NCI-H2171 (cell line): ENCODE data around the gene ATXN1.
"Not testable (repeated sequence)": the region's sequence is repeated elsewhere in the genome, so short reads cannot be mapped to it uniquely, and the experiment has no call there.

Source experiments
- DNase-seq: peaks from one replicate; lab custom pipeline; 2025; lab: John Stamatoyannopoulos, UW

ATXN1 gene

DNA sequence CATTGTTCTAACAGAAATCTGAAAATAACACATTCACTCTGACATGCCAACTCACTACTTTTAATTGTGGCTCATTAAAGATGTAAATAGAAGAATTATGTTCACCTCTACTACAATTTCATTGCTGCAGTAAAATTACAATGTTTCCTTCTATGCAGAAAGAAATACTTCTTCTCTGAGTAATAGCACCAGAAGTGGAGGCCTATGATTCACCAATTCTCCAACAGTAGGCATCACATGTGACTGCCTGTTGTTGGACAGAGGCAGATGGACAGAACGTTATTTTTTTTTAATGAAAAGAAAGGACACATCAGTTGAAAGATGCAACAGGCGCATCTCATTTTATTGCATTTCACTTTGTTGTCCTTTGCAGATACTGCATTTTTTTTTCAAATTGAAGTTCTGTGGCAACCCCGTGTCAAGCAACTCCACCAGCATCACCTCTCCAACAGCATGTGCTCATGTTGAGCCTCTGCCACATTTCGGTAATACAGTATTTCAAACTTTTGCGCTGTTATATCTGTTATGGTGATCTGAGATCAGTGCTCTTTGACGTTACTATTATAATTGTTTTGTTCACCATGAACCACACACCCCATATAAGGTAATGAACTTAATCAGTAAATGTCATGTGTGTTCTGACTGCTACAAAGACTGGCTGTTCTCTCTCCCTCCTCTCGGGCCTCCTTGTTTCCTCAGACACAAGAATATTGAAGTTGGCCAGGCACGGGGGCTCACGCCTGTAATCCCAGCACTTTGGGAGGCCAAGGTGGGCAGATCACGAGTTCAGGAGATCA is 121.4 kb downstream of the ATXN1 start:
- DNase-seq = no peak

DNA sequence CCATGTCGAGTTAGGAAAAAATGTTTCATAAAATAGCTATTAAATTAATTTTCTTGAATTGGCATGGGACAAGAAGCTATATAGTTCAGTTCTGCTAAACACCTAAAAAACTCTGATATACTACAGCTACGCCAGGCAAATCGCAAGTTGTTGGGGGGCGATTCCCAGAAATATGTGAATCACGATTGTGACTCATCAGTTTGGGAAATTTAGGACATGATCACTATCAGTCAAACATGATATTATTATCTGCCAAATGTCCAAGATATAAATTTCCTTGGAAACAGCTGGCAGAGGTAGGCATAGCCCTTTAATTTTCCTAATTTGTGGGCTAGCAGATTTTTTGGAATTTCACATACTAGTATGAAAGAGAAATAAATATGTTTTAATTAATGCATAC is 123.6 kb downstream of the ATXN1 start:
- no peak for DNase-seq

DNA sequence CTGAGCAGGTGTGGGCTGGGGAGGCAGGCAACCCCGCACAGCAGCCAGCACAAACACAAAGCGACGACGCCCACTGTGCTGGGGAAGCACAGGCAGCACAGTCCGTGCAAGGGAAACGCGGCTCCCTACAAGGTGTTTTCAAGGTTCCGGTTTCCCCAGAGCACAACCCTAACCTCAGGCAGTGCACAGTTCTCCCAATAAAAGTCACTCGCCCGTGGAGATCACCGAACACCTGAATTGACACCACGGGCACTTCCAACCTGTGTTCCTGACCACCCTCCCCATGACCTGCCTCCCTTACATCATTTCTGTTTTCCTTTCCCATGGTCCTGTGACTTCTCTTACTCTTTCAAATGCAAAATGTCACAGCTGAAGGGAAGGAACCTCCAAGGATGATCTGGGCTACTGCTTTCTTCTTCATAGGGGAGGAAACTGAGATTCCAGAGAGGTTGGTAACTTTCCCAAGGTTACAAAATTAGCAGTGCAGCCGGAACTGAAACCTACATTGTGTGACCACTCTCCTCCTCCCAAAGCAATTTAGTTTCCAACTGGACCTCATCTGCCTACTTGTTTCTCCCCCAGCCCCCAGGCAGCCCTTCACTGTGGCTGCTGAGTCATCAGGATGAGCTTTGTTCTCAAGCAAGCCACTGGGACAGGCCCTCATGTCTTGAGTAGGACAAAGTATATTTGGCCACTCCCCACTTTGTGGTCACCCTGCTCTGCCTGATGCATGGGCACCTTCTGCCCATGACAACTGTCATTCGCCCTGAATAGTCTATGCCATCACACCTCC is 125.3 kb downstream of the ATXN1 start:
- DNase-seq = no peak

DNA sequence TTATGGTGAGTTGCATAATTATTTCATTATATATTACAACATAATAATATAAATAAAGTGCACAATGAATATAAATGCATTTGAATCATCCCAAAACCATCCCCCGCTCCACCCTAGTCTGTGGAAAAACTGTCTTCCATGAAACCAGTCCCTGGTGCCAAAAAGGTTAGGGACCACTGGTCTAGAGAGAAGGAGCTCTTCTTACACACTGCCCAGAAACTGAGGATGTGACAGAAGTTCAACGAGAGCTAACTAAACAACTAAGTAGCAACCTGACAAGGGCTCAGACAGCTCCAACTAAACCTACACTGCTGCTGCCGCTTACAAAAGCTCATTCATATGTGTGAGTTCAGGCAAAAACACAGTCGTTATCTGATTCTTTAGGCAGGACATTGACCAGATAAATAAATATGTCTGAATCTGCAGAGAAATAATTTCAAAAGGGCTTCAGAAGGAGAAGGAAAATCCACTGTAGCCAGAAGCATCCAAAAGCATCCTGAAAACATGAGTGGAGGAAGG is 125.9 kb downstream of the ATXN1 start:
- DNase-seq = no peak

DNA sequence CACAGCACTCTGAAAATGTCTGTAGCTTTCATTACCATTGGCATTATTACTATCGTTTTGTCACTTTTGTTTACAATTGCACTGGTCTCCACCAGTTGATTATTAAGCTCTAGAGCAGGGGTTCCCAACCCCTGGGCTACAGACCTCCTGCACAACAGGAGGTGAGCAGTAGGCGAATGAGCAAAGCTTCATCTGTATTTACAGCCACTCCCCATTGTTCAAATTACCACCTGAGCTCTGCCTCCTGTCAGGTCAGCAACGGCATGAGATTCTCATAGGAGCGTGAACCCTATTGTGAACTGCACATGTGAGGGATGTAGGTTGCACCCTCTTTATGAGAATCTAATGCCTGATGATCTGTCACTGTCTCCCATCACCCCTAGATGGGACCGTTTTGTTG is 126.4 kb downstream of the ATXN1 start:
- DNase-seq = no peak

DNA sequence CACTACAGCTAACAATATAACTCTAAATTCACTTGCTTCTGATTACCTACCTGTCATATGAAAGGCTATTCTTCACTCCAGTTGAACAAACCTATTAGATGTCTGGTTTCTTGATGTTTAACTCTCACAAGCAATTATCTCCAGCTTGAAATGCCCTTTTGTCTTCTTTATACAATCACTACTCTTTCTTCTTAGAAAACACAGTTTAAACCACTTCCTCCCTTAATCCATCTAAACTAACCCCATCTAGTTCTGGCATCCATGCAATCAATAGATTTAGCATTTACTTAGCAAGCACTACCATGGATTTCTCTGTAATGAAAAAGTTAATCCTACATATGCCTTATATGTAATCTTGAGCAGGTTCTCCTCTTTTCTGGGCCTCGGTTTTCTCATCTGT is 127.3 kb downstream of the ATXN1 start:
- no peak for DNase-seq

DNA sequence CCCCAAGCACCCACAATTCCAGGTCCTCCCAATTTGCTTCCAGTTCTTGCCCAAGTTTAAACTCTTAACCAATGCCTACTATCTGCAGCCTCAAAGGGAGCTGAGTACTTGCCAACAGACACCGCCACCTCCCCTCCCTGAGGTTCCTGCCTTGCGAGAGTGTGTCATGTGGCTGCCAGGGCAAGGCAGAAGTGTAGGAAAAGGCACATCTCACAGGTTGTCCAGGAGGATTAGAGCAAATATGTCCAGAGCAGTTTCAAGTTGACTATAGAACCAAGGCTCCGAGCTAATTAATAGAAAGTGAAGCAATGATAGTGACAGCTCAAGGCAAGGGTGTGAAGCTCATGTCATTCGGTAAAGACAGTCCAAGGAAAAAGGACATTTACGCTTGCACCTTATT is 127.8 kb downstream of the ATXN1 start:
- DNase-seq = no peak

DNA sequence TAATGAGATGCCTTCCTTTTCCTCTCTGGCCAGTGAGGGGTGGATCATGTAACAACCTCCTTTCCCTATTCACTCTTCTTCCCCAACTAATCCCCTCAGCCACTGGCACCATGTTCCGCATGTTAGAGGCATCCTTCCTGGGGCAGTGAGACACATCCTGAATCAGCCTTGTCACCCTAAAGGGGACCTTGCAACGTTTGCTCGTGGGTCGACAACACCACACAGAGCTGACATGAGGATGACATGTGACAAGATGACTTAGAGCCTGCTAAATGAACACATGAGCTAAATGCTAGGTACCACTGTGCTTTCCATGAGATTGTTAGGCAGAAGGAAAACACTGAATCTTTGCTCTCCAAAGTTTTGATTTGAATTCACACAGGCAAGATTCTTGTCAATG is 129.2 kb downstream of the ATXN1 start:
- no peak for DNase-seq

DNA sequence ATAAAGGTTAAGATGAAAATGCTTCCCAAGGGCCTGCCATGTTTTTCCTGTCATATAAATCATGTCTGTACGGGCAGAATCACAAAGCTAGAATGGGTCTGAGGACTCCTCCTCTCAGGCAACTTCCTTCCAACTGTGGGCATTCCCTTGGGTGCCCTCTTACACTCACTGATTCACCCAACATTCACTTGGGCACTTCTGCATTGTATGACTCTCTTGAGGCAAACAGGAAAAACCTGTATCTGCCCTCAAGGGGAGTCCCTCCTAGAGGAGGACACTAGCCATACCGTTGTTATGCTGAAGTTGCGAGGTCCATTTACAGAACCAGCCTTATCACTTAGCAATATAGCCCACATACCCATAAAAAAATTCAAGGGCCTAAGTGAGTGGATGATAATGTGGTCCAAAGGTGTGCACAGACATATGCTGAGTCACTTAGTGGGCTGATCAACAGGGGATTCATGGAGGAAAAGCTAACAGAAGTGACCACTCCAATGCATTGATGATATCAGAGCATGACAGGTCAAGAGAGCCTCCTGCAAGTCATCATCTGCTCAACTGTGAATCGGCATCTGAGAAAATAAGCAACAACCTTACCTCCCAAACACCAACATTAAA is 131.1 kb downstream of the ATXN1 start:
- no peak for DNase-seq

DNA sequence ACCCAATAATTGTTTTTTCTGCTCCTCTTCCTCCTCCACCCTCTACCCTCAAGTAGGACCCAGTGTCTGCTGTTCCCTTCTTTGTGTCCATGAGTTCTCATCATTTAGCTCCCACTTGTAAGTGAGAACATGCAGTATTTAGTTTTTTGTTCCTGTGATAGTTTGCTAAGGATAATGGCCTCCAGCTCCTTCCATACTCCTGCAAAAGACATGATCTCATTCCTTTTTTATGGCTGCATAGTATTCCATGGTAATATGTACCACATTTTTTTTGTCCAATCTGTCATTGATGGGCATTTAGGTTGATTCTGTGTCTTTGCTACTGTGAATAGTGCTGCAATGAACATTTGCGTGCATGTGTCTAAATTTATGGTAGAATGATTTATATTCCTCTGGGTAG is 132.7 kb downstream of the ATXN1 start:
- not testable (repeated sequence) for DNase-seq

DNA sequence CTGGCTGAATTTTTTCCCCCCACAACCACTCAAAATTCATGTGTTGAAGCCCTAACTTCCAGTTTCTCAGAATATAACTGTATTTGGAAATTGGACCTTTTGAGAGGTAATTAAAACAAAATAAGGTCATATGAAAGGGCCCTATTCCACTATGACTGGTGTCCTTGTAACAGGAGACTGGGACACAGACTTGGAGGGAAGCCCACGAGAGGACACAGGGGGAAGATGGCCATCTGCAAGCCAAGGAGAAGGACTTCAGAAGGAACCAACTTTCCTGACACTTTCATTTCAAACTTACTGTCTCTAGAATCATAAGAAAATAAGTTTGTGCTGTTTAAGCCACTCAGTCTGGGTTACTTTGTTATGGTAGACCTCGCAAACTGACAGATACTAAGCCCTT is 134.6 kb downstream of the ATXN1 start:
- DNase-seq = no peak

DNA sequence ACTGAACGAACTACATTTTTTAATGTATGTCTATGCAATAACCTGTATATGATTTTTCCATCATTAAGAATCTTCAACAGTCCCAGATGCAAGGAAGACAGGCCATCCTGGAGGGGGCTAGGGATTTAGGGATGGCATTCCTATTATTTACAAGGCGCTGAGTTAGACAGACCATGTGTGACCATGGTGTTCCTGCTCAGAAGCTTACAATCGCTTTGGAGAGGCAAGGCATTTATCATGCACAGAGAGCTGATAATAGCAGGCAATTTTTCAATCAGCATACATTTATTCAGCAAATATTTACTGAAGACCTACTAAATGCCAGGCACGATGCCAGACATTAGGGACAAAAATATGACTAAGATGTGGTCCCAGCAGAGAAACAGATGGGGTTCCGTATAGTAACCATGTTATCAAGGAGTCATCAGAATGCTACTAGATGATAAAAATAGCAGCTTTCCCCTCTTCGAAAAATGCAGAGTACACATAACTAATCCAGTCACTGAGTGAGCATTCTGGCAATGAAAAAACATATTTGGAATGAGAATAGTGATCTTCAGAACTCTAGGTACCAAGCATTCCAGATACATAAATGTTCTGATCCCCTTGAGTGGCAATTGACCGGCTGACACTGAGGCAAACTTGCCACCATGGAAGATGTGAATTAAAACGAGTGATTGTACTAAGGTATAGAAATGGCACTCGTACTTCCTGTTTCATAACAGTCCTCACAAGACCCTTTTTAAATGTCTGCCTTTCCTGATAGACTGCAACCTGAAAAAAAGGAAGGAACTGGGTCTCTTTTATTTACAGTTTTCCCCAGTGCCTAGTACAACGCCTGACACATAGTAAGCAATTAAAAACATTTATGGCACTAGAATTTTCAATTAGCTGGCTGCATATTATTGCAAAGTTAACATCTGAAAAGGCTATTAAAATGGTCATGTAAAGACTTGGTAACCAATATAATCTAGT is 135.7 kb downstream of the ATXN1 start:
- no peak for DNase-seq

DNA sequence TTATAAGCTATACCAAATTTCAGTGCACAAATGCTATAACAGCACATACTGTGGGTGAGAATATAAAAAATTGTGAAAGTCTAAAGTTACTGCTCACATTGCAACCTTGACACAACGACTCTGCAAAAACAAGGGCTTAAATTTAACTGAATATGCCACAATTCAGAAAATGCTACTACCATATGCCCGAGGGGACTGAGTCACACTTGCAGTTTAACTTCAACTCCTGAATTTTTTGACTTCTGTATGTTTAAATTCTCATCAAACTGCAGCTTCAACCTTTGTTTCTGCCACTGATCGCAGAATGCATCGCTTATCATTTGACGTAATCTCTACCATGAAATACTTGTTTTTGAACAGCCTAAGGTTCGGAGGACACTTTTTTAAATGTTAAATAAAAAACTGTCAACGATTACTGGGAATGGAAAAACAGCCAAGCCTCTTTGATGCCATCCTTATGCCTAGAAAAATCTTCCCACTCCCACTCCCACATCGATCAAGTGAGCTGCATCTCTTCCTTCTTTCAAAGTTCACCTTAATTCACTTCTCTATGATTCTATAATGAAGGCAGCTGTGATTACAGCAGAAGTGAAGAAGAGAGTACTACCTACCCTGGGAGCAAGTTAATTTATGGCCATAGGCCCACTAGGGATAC is 136.5 kb downstream of the ATXN1 start:
- DNase-seq = no peak

DNA sequence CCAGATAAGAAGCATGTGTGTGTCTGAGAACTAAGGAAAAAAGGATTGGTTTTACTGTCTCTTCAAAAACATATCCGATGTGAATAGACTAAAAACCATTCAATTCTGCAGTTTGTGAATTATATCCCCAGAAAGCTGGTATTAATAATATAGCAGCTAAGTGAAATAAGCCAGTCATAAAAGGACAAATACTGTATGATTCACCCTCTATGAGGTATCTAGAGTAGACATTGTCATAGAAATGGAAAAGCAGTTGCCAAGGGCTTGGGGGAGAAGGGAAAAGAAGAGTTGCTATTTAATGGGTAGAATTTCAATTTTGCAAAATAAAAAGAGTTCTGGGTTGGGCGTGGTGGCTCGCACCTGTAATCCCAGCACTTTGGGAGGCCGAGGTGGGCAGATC is 137.5 kb downstream of the ATXN1 start:
- DNase-seq = no peak

DNA sequence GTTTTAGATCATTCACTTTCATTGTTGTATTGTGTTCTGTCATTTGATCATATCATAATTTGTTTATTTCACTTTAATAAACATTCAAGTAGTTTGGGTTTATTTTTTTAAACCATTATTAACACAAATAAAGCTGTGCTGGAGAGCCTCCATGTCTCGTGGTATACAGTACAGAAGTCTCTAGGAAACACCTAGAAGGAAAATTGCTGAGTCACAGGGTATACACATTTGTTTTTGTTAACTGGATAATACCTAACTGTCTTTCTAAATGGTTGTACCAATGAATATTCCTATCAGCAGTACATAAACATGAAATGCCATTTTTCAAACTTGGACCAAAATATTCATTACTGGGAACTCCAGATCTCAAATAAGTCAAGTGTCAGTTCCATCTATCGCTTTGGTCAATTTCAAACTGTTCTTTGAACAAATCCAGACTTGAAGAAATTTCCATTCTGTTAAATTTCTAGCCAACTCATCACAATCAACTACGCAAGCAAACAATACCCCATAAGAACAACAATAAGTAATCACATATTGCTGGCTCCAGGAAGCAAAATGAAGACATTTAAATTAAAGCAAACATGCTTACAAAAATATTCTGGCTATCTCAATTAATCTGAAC is 138.1 kb downstream of the ATXN1 start:
- DNase-seq = no peak

DNA sequence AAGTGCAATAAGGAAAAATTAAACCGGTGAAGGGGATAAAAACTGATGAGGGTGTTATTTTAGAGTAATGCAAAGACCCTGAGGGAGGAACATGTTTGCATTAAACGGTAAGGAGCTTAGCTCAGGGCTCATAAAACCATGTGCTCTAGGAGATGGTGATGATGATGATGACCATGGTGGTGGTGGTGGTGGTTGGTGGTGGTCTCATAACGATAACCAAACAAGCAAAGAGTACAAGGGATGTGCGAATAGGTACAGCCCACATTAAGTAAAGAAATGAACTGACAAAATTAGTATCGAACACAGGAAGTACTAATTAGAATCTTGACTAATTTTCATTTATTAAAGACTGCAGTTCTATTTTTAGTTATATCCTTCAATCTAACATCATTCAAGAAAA is 139.1 kb downstream of the ATXN1 start:
- DNase-seq = no peak

DNA sequence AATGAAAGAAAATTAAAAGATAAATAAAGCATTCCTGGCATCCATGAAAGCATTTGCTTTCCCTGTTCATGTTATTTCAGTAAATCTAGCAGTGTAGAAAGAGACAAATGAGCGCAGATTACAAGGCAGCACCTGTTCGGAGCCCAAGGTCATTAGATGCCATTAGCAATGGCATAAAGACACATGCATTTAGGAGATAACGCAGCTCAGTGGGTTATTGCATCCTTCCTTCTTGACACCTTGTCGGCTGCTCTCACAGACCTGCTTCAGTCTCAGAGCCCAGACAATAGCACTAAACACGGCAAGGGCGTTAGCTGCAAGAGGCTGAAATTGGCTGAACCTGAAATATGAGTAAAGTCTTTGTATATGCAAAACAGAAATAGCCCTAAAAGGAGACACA is 140.3 kb downstream of the ATXN1 start:
- DNase-seq = no peak

DNA sequence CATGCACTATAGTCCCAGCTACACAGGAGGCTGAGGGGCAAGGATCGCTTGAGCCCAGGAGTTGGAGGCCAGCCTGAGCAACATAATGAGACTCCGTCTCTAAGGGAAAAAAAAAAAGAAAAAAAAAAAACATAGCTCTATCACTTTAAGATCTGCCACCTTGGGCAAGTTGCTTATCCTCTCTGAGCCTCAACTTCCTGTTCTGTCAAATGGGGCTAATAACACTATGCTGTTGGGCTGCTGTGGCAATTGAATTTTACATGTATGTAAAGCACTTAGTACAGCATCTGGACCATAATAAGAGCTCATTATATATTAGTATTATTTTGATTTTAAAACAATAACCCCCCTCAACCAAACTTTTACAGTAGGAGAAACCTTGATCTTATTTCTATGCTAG is 141.5 kb downstream of the ATXN1 start:
- DNase-seq = no peak

DNA sequence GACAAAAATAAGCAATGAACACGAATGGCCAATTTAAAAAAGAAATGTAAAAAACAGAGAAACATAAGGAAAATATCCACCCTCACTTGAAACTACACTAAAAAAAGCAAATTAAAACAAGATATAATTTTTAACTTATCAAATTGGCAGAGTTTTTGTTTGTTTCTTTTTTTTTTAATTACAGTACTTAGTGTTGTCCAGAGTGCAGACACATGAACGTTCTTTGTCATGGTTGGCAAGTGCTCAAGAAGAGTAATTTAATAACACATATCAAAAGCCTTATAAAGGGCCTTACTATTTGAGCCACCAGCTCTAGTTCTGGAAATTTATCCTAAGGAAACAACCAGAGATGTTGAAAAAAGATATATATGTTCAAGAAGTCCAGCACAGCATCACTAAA is 142.3 kb downstream of the ATXN1 start:
- no peak for DNase-seq

DNA sequence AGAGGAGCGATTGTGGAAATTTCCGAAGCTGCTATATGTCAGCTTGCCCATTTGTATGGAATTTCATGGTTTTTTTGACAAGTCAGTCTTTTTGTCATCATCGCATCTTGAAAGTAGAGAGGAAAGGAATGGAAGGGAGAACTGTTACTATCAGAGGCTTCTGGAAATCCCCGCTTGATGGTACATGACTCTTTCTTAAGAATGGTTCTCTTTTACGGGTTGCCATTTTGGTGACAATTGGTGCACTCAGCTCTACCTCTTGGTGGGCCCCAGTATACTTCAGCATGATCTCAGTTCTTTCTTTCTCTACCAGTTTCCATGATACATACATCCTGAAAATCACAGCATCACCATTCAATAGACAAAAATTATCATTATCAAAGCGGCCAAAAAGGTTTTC is 146.0 kb downstream of the ATXN1 start:
- DNase-seq = not testable (repeated sequence)

DNA sequence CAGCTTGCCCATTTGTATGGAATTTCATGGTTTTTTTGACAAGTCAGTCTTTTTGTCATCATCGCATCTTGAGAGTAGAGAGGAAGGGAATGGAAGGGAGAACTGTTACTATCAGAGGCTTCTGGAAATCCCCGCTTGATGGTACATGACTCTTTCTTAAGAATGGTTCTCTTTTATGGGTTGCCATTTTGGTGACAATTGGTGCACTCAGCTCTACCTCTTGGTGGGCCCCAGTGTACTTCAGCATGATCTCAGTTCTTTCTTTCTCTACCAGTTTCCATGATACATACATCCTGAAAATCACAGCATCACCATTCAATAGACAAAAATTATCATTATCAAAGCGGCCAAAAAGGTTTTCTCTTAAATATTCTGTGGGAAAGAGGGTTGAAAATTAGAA is 147.1 kb downstream of the ATXN1 start:
- DNase-seq = not testable (repeated sequence)
